ENCODE measurements around the gene DENND11.

- TF ChIP-seq CTCF (IDR thresholded peaks at IDR 0.05) (no peak), POLR2AphosphoS5 (IDR thresholded peaks at IDR 0.05) (no peak)
These were observed 37.5 kb downstream of the DENND11 start for GRCh38 chr7:141664450-141664849.
